ENCODE results near the gene HSD17B8. TPM values are rescaled to one million over a fixed set of nuclear protein-coding genes. Genes with fewer than 3 reads are reported as not detected.

The HSD17B8 gene
- total RNA-seq, 2 donors from 2014 or later: 5.7 to 6.8 TPM

DNA sequence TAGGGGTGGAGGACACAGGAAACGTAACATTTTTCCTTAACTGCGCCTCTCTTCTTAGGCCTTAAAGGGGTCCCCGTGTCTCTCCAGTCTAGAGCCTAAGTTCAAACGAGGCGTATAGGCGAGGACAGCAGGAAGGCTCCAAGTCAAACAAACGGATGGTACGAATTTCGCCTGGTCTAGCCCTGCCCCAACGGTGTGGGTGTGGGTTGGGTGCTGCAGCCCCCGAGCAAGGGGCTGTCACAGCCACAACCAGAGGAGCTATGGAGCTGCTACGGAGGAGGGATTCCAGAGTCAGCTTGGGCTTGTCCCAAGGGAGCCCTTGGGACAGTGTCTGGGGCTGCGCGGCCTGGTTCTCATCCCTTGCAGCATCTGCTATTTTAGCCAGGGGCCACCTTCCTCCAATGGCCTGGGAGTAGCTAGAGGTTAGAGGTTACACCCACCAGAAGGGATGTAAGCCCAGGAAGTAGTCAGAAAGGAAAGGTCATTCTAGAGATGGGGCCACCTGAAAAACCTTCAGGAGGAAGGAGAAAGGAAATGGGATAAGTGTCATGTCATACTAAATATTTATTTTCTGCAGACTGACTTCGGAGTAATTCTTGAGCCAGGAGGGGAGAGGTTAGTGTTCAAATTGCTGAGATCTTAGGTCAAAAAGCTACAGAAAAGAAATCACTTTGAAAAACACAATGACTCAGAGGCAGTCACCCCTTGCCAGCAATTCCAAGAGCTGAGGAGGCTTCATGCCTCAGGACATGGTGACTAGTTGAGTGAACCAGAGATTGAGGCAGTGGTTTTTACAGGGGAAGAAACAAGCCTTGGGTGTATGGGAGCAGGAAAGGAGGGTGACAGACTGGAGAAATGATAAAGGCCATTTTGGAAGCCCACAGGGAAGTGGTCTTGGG is 45.5 kb downstream of the HSD17B8 start:
- Histone ChIP-seq H3K4me3 (ENCODE audit: low read length) (peak overlapping the region; percentile 89), H3K4me1 (ENCODE audit: control insufficient read depth, insufficient read depth, low read length) (peaks cover 5% of the 10 kb centered on the region), H3K27me3 (ENCODE audit: control insufficient read depth, insufficient read depth, low read length, poor library complexity, severe bottlenecking) (peaks cover 30% of the 10 kb centered on the region), H3K27ac (ENCODE audit: low read depth, low read length) (peak overlapping the region; percentile 71), H3K36me3 (ENCODE audit: control insufficient read depth, insufficient read depth, low read length) (peaks cover 18% of the 10 kb centered on the region), H3K9me3 (ENCODE audit: control insufficient read depth, low read length) (no peaks in the 10 kb centered on the region), H3K9ac (ENCODE audit: extremely low read depth, low read length, poor library complexity, severe bottlenecking) (peak overlapping the region; percentile 57)
- H3K36me3 Mint-ChIP-seq (ENCODE audit: low read depth): peaks cover 19% of the 10 kb centered on the region
- H3K4me1 Mint-ChIP-seq: peaks cover 14% of the 10 kb centered on the region
- 37 to 44% methylated on average over 11 to 15 of the region's 15 CpGs for WGBS, 2 experiments (ENCODE audit: insufficient coverage in 1 of 2, insufficient read length in 1 of 2)
- TF ChIP-seq, protein P1, sequence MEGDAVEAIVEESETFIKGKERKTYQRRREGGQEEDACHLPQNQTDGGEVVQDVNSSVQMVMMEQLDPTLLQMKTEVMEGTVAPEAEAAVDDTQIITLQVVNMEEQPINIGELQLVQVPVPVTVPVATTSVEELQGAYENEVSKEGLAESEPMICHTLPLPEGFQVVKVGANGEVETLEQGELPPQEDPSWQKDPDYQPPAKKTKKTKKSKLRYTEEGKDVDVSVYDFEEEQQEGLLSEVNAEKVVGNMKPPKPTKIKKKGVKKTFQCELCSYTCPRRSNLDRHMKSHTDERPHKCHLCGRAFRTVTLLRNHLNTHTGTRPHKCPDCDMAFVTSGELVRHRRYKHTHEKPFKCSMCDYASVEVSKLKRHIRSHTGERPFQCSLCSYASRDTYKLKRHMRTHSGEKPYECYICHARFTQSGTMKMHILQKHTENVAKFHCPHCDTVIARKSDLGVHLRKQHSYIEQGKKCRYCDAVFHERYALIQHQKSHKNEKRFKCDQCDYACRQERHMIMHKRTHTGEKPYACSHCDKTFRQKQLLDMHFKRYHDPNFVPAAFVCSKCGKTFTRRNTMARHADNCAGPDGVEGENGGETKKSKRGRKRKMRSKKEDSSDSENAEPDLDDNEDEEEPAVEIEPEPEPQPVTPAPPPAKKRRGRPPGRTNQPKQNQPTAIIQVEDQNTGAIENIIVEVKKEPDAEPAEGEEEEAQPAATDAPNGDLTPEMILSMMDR (conservative IDR thresholded peaks at IDR 0.05): no peak
- no peaks in the 10 kb centered on the region for H3K9me3 Mint-ChIP-seq
- H3K27ac Mint-ChIP-seq: no peak overlapping the region
- no peak for DNase-seq
- peak overlapping the region; percentile 66 for H3K4me3 Mint-ChIP-seq
- H3K27me3 Mint-ChIP-seq (ENCODE audit: insufficient read depth): peaks cover 24% of the 10 kb centered on the region

DNA sequence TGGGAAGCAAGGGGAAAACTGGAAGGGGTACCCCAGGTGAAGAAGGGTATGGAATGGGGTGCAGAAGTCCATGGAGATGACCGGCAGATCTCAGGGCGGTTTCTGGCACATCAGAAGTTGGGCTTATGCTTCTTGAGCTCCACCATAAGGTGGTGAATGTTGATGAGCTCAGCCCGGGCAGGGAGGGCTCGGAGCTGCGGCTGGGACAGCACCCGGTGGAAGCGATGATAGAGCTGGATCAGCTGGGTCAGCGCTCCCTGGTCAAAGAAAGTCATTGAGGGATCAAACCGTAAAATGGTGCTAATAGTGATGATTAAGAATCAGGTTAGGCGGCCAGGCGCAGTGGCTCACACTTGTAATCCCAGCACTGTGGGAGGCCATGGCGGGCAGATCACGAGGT is 46.3 kb downstream of the HSD17B8 start:
- H3K4me1 Mint-ChIP-seq: peaks cover 14% of the 10 kb centered on the region
- peaks cover 18% of the 10 kb centered on the region for H3K36me3 ChIP-seq (ENCODE audit: control insufficient read depth, insufficient read depth, low read length)
- H3K9ac ChIP-seq (ENCODE audit: extremely low read depth, low read length, poor library complexity, severe bottlenecking): no peak overlapping the region
- 96 to 98% methylated on average over 9 to 13 of the region's 13 CpGs for WGBS, 2 experiments (ENCODE audit: insufficient coverage in 1 of 2, insufficient read length in 1 of 2)
- H3K9me3 ChIP-seq (ENCODE audit: control insufficient read depth, low read length): no peaks in the 10 kb centered on the region
- DNase-seq: no peak
- H3K9me3 Mint-ChIP-seq: no peaks in the 10 kb centered on the region
- H3K27me3 ChIP-seq (ENCODE audit: control insufficient read depth, insufficient read depth, low read length, poor library complexity, severe bottlenecking): peaks cover 25% of the 10 kb centered on the region
- peaks cover 23% of the 10 kb centered on the region for H3K27me3 Mint-ChIP-seq (ENCODE audit: insufficient read depth)
- H3K27ac ChIP-seq (ENCODE audit: low read depth, low read length): no peak overlapping the region
- H3K4me1 ChIP-seq (ENCODE audit: control insufficient read depth, insufficient read depth, low read length): peaks cover 5% of the 10 kb centered on the region
- TF ChIP-seq, protein P1 (conservative IDR thresholded peaks at IDR 0.05): no peak
- H3K27ac Mint-ChIP-seq: no peak overlapping the region
- H3K4me3 ChIP-seq (ENCODE audit: low read length): no peak overlapping the region
- peaks cover 20% of the 10 kb centered on the region for H3K36me3 Mint-ChIP-seq (ENCODE audit: low read depth)
- no peak overlapping the region for H3K4me3 Mint-ChIP-seq

DNA sequence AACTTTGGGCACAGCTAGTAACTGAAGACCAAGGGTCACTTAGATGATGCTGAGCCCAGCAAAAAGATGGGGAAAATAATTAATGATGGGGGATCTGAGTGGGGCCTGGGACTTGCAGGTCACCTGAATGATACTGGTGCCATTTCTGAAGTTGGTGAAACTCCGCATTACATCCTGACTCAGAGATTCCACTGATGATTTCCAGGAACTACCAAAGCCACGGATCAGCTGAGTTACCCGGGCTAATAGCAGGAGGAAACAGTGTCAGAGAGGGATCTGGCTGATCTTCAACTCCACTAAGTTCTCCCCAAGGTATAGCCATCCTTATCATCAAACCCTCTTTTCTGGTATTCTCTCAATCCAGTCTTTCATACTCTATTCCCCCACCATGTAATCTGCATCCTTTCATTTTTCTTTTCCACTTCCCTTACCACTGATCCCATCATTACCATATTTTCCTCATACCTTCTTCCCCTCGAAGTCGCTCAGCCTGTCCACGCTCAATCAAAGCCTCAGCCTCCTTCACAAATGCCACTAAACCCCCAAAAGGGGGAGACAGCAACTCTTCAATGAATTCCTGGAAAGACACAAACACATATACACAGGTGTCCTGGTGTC is 47.0 kb downstream of the HSD17B8 start:
- no peak overlapping the region for H3K9ac ChIP-seq (ENCODE audit: extremely low read depth, low read length, poor library complexity, severe bottlenecking)

More for the DNA sequence above, 47.0 kb downstream of the HSD17B8 start:
- Histone ChIP-seq H3K9me3 (ENCODE audit: control insufficient read depth, low read length) (no peaks in the 10 kb centered on the region), H3K27ac (ENCODE audit: low read depth, low read length) (no peak overlapping the region), H3K27me3 (ENCODE audit: control insufficient read depth, insufficient read depth, low read length, poor library complexity, severe bottlenecking) (peaks cover 18% of the 10 kb centered on the region), H3K4me1 (ENCODE audit: control insufficient read depth, insufficient read depth, low read length) (peaks cover 5% of the 10 kb centered on the region), H3K36me3 (ENCODE audit: control insufficient read depth, insufficient read depth, low read length) (peaks cover 18% of the 10 kb centered on the region), H3K4me3 (ENCODE audit: low read length) (no peak overlapping the region)
- no peaks in the 10 kb centered on the region for H3K9me3 Mint-ChIP-seq
- H3K4me1 Mint-ChIP-seq: peaks cover 14% of the 10 kb centered on the region
- TF ChIP-seq, protein P1 (conservative IDR thresholded peaks at IDR 0.05): no peak
- no peak overlapping the region for H3K27ac Mint-ChIP-seq
- DNase-seq: no peak
- H3K27me3 Mint-ChIP-seq (ENCODE audit: insufficient read depth): peaks cover 15% of the 10 kb centered on the region
- peaks cover 24% of the 10 kb centered on the region for H3K36me3 Mint-ChIP-seq (ENCODE audit: low read depth)
- WGBS, 2 experiments (ENCODE audit: insufficient coverage in 1 of 2, insufficient read length in 1 of 2): 92 to 94% methylated on average over 4 to 6 of the region's 6 CpGs
- H3K4me3 Mint-ChIP-seq: no peak overlapping the region
